GM11168 (cell line): Measurements from ENCODE around the gene ZNF484.

Experiments
- in situ Hi-C: fragments of 300-500 bp; cut with MboI; formaldehyde crosslinking; loops from one replicate; pipeline ENCODE4 v1.12.0; 2022; ENCODE audit warnings: low sequenced_read_pairs; ENCODE audit not compliant: unreplicated experiment

The ZNF484 gene

DNA sequence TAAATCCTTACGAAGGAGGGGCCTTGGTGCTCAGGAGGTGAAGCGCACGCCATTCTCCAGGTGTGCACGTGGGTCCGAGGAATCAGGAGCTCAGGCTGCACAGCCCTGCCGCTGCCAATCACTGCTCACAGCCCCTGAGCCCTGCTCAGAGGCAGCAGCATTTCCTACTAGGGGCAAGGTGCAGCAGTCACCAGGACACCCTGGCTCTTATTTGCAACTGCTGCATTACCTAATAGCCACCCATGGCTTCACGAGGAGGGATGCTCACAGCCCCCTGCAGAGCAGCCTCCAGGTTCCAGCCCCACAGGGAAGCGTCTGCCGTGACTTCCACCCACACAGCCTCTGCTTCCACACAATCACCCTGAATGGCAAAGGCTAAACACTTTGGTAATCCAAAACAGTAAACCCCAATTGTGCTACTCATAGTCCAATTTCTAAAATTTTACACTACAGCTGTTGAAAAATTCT lies 81.5 kb downstream of the ZNF484 start:
- in situ Hi-C loops, result loop anchor here (25.0 kb wide), 1 partner anchor 284 kb away; no protein-coding TSS in a partner anchor

DNA sequence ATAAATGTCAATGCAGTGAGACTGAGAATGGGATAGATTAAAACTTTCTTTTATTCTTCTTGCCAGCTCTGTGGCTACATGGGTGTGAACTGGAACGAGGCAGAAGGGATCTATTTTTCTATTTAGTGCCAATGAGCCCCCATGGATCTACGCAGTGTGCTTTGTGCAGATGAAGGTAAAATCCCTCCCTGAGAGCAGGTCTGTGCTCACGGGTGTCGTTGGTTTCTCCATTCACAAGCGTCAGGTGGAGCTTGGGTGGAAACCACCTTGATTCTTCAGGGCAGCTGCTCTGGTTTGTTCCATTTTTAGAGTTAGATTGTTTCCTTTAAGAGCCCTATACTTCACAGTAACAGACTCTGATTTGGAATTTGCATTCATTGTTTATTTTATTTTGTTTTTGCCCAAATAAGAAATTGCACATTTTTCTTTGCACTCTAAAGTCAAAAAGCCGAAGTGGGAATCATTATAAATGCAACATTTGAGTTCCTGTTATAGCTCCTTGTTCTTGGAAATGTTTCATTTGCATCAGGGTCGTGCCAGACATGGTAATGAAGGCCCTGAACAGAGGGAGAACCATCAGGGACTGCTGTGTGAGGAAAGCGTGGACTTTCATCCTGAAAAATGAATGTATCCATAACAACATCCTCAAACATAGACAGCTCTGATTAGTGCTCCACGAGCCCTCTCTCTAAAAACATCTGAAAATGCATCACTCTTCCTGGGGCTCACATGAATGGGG lies 82.1 kb downstream of the ZNF484 start:
- in situ Hi-C loops, result loop anchor here (25.0 kb wide), 1 partner anchor 283 kb away; no protein-coding TSS in a partner anchor
